Breast epithelium (tissue), 3 donors: ENCODE data around the gene MYO5B.

Experiments
- CTCF ChIP-seq, 3 donors: fragments of 450-650 bp; IDR thresholded peaks; one replicate each; pipeline ENCODE4 v1.5.1; 2016 to 2017; ENCODE audit warnings: antibody characterized with exemption in 3 of 3, mild to moderate bottlenecking in 3 of 3, moderate library complexity in 3 of 3
- POLR2A ChIP-seq: fragments of 450-650 bp; IDR thresholded peaks from one replicate; pipeline ENCODE4 v1.6.1; 2016; ENCODE audit warnings: antibody characterized with exemption, mild to moderate bottlenecking, moderate library complexity

DNA sequence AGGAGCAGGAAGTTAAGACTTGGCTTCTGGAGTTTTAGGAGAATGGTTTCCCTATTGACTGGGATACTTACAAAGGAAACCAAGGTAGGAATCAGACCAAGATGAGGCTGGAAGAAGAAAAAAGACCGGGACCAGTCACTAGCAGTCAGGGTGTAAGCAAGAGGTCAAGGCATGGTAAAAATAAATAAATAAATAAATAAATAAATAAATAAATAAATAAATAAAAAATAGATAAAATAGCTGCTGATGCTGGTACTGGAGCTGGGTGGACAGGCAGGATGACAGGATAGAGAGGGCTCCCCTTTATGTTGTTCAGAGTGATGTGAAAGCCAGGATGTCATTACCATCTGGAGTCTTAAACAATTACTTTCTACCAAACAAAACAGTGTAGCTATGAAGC lies 89.9 kb downstream of the MYO5B start:
- TF ChIP-seq POLR2A (no peak), CTCF (IDR thresholded peaks at IDR 0.05) (no peak)
